NOMO-1 (cell line): ENCODE measurements around the gene ENPP6.
"Not testable (repeated sequence)": the region's sequence is repeated elsewhere in the genome, so short reads cannot be mapped to it uniquely, and the experiment has no call there.

Experiments used
- DNase-seq, 2 experiments: peaks; one replicate each; lab custom pipeline; 2025; ENCODE audit not compliant: unreplicated experiment in 2 of 2; lab: John Stamatoyannopoulos, UW

Gene ENPP6

DNA sequence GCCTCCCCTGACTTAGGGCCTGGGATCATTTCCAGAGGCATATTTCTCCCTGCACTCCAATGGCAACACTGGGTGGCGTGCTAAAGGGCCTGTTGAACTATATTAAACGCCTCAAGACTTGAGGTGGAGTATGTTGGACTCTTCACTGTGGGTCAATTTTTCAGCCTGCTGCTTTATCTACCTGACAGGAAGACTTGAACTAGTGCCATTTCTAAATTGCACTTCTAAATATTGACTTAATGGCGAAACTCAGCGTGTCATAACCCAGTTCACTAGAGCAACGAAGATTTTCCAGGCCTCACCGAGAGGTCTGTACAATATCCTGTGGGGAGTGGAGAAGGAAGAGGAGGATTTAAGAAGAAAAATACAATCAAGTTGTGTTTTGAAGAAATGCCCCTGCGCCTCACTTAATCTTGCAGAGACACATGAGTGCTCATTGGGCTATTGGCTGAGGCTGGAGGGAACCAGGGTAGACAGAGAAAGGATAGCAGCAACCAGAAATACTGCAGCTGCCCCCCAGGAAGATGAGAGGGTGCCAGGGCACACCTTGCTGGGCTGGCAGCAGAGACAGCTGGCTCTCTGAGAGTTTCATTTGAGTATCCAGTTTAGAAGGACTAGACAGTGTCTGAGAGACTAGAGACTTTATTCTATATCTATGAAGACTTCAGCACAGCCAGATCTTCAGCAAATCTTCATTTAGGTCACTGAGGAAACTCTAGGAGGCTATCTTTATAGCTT, 67.4 kb downstream of the ENPP6 start:
- DNase-seq = no peak

DNA sequence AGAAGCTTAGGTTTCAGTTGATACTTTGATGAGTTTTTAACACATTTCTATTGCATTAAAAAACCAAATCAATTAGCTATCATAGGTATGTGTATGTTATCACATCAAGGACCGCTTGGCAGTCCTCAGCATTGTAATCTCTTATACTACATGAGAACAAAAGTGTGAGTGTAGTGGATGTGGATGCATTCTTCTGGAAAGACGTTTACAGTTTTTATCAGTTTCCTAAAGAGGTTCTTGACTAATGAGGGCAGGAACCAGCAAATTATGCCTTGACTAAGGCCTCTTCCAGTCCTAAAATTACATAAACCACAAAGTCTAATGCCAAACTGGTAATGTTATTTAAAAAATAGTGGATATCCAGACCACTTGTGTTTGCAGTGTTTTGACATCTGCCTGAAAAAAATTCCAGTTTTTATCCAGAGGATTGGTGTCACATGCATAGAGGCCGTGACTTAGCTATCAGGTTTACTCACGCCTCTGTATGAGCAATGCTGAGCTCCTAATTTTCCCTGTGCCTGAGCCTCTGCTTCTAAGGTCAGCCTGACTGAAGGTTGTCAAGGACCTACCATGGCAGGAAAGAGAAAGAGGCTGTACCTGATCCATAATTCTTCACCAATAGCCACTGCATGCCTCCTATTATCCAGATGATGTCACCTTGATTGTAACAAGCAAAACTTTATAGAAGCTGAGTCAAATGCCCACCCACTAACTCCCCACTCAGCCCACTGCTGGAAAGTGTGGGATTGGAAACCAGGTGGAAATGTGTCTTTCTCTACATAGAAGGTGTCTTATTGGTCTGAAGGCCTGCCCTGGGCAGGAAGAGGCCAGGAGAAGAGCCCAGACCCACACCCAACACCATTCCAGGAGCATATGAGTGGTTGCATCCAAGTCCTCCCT, 68.7 kb downstream of the ENPP6 start:
- peak; percentile 44 to 56 for DNase-seq

- DNase-seq = peak; percentile 69 to 80
Measured at GRCh38 chr4:184147858-184148737, 69.6 kb downstream of the ENPP6 start.

GRCh38 chr4:184146951-184147350, 70.7 kb downstream of the ENPP6 start:
- no peak for DNase-seq

GRCh38 chr4:184145596-184145995, 72.1 kb downstream of the ENPP6 start:
- DNase-seq = no peak

DNA sequence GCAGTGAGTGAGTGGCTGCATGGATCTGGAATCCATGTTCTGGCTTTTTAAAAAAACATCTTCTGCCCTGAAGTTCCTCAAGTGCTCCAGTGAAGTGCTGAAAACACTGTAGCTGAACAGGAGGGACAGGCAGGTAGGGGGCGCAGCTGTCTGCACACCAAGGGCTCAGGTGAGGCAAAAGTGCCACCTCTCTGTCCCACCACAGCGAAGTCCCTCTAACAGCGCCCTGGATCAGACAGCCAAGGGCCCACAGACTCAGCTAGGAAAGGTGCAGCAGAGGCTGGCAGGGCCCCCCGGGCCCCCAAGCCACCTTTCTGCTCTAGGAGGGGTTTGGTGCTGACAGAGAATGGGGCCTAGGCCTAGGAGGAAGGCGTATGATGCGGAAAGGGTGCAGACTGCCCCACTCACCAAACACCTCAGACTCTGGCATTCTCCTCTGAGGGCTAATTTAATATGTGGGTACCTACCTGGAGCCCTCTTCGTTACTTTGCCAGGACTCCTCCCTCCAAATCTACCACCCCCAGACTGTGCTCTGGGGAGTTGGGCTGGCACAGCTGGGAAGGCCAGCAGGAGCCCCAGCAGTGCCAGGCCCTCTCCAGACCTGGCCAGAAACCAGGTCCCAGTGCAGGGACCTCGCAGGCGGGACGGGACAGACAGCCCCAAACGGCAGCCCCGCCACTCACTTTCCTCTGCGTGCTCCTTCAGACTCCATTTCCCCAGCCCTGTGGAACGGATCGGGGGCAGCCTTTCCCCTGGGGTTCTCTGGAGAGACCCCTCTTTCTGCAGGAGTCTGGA, 73.7 kb downstream of the ENPP6 start:
- no peak for DNase-seq

- DNase-seq = no peak
Measured at GRCh38 chr4:184142121-184143000, 75.3 kb downstream of the ENPP6 start.

DNA sequence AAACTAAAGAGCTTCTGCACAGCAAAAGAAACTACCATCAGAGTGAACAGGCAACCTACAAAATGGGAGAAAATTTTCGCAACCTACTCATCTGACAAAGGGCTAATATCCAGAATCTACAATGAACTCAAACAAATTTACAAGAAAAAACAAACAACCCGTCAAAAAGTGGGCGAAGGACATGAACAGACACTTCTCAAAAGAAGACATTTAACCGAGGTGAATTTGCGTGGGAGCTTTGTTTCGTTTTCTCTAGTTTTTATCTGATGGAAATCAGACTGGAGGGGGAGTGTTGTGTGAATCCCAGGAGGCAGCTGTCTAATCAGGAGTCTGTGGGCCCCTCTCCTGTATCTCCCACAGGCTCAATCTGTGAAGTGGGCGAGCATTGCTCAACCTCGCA, 76.8 kb downstream of the ENPP6 start:
- not testable (repeated sequence) for DNase-seq

- DNase-seq = no peak
Measured at GRCh38 chr4:184136525-184136924, 81.1 kb downstream of the ENPP6 start.

- no peak for DNase-seq
Measured at GRCh38 chr4:184126800-184127199, 90.9 kb downstream of the ENPP6 start.

DNA sequence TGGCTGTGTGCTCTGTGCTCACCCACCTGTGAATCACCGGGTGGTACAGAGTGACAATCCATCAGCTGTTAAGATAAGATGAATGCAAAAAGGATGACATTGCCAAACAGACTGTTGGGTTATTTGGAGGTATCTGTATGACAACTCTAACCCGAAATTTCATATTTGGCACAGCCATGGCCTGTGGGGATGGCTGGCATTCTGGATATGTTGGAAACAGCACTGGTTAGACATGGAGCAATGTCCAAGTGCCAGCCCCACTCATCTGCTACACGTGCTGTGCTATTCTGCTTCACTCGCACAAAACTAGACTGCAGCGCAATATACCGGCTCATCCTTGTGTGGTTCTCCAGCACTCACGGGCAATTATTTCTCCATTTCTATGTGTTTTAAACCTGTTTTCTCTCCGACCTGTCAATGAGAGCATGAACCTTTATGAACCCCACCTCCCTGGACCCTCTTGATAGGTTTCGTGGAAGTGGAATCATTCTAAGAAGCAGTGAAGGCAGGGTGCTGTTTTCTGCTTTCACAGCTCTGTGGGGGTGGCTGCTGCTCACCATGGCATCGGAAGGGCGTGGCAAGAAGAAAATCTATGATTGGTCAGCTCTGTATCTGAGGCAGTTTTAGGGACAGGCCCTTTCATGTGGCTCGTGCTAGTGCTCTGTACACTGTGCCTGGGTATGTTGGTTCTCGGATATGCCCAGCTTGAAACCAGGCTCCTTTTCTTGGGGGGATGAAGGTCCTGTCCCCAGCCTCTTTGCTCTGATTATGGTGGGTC, 94.9 kb downstream of the ENPP6 start:
- no peak for DNase-seq

- DNase-seq = no peak
Measured at GRCh38 chr4:184120549-184121127, 97.0 kb downstream of the ENPP6 start.

- no peak for DNase-seq
Measured at GRCh38 chr4:184117662-184118199, 99.9 kb downstream of the ENPP6 start.

GRCh38 chr4:184115399-184115798, 102.3 kb downstream of the ENPP6 start:
- no peak for DNase-seq

DNA sequence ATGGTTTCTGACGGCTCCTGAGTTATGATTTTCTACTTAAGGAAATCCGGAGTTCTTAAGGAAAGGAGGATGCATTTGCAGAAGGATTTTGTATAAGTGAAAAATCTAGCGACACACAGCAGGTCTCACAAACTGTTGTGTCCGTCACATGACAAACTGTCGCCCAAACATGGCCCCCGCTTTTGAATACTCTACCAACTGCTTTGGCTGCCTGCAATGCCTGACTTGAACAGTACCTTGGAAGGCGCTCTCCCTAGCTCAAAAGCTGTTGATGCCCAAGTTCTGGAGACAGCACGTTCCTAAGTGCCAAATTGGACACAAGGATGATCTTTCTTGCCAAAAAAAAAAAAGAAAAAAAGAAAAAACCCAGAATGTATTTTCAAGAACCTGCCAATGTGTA, 103.2 kb downstream of the ENPP6 start:
- DNase-seq = no peak

DNA sequence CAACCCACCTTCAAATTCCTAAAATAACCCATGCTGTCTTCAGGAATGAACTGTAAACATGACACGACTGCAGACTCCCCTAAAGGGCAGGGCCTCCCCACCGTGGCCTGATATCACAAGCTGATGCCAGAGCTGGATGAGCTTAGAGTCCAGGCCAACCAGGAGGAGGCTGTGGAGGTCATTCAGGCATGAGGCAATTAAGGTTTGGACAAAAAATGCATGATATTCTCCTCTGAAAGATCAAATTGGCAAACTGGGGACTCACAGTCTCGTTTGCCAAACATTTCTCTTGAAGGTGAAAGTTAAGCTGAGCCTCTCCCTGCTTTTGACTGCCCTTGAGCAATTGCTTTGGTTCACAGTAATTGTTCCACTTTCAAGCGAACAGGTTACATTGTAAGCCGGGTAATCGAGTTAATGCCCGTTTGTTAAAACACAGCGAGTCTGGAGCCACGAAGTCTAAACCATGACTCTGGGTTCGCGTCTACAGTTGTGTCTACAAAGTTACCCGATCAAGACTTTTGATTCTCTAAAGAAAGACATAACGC, 105.6 kb downstream of the ENPP6 start:
- DNase-seq = no peak

DNA sequence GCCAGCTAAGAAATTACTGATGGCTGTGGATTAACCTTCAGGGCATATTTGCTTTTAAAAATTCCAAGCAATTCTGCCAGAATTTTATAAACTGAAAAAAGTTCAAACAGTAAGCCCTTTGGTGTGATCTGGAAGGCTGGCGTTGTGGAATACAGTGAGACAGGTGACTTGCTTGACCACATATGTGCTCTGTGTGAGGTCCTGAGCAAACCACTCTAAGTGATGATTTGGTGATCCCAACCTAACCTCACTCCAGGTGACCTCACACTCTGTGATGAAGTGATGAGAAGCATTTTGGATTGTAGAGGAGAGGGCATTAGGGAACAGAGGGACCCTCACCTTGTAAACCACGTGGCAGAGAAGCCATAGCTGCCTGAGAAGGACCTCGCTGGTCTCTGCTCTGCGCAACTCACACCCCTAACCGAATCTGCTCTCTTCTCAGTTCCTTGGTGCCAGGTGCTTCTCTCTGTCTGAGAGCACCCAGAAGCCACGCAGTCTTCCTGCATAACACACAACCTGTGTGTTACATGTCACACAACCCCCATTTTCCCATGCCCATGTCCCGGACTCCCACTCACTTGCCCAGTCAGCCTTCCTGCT, 106.3 kb downstream of the ENPP6 start:
- DNase-seq = no peak
